CD4-positive, alpha-beta T cell treated with Interleukin-15 for 1 hour (primary cell): ENCODE results near the gene MAST3.
"Not testable (repeated sequence)": the region's sequence is repeated elsewhere in the genome, so short reads cannot be mapped to it uniquely, and the experiment has no call there.

ENCODE experiments used
- DNase-seq: peaks from one replicate; pipeline ENCODE4 v3.0.0-alpha.2; 2020

Gene MAST3

DNA sequence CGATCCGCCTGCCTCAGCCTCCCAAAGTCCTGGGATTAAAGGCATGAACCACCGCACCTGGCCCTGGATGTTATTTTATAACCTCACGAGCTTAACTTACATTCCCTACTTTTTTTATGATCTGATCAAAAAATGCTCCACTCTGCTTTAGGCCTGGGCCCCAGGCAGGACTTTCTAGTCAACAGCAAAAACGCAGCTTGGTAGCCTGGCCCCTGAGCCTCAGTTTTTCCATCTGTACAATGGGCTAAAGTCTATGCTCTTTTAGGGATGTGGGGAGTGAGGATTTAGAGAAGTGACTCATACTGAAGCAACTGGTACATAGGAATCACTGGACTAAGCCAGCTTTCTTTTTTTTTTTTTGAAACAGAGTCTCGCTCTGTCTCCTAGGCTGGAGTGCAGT lies 43.5 kb downstream of the MAST3 start:
- no peak for DNase-seq

- DNase-seq = no peak
Measured at GRCh38 chr19:18143902-18144301, 46.3 kb downstream of the MAST3 start.

GRCh38 chr19:18144361-18144760 lies 46.8 kb downstream of the MAST3 start:
- DNase-seq = no peak

- no peak for DNase-seq
Measured at GRCh38 chr19:18144906-18145305, 47.3 kb downstream of the MAST3 start.

- no peak for DNase-seq
Measured at GRCh38 chr19:18145391-18145999, 47.9 kb downstream of the MAST3 start.

DNA sequence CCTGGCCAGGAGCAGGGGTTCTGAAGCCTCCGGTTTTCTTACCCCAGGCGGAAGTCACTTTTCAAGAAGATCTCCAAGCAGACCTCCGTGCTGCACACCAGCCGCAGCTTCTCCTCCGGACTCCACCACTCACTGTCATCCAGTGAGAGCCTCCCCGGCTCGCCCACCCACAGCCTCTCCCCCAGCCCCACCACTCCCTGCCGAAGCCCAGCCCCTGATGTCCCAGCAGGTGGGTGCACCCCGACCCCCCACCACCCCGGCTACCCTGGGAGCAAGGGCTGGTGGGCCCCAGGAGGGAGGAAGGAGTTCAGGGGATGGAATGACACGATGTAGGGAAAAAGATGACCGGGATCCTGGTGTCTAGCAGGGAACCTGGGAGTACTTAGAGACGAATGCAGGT lies 49.8 kb downstream of the MAST3 start:
- DNase-seq = no peak

DNA sequence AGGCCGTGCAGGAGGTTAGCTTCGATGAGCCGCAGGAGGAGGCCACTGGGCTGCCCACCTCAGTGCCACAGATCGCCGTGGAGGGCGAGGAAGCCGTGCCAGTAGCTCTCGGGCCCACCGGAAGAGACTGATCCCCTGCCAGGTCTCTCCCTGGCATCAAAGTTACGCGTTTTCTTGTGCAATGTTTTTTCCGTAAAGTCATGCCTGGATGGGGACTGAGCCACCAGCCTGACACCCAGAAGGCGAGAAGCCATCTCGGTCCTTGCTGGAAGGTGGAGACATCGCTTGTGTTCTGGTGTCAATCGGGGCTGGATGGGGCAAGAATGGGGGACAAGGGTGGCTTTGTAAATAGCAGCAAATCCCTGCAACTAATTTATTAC lies 52.0 kb downstream of the MAST3 start:
- DNase-seq = no peak

DNA sequence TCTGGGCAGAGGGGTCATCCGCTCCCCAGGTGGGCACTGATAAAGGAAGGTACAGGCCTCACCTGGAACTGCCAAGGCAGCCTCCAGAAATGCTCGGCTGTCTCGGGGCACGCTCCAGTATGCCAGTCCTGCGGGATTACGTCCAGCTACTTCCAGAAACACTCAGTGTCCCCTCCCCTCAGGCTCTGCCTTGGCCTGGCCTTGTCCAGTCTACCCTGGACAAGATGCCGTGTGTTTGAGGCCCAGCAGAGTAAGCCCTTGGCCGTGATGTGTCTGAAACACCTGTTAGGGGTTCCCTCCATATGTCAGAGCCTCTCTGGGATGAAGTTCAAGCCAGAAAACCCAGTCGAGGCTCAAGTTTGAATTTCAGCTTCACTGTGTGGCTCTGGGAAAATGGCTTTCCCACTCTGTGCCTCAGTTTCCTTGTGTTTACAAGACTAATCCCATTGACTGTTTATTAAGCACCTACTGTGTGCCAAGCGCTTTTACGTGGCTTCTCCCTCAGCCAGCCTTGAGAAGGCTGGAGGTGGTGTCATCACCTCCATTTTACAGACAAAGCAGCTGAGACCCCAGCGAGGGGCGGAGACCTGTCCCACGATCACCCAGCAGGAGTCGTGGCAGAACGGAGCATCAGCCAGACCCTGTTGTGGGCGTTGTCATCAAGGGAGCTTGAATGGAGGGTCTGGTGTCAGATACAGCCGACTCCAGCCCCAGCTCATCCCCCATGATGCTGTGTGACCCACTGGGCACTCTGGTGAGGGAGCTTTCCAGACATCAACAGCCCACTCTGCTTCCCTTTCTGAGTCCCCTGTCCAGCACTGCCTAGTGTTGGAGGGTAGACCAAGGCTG lies 53.4 kb downstream of the MAST3 start:
- DNase-seq = no peak

- DNase-seq = peak; percentile 99
Measured at GRCh38 chr19:18152442-18152816, 54.9 kb downstream of the MAST3 start.

DNA sequence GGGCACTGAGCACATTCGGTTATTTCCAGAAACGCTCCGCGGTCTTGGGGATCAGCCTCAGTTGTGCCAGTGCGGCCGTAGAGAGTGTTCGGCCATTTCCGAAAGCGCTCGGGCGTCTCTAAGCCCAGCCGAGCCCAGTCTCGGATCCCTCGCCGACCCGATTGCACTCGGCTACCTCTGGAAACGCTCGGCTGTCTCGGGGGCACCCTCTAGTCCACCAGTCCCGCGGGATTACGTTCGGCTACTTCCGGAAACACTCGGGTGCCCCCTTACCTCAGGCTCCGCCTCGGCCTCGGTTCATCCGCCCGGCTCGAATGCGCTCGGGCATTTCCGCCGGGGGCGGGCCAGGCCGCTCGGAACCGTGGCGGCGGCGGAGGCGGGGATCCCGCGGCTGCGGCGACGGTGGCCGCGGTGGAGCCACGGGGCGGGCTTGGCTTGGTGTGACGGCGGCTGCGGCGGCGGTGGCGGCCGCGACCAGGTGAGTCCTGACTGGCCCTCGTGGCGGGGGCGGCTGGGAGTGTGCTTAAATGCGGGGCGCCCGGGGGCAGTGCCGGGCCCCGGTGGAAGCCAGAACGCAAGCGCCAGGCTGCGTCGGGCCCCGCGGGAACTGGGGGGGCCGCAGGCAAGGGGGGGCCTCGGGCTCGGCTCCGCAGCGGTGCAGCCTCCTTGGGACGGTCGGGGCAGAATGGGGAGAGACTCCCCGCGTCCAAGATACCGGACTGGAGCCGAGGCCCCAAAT lies 55.4 kb downstream of the MAST3 start, which contains the start of gene PIK3R2:
PIK3R2 (plus strand) TSS at position 347 of the 739 bp plus-strand sequence. CDS start 2,717 bp downstream, outside the sequence.
- peak; percentile 99 for DNase-seq

- DNase-seq = no peak
Measured at GRCh38 chr19:18153556-18154134, 56.1 kb downstream of the MAST3 start.

DNA sequence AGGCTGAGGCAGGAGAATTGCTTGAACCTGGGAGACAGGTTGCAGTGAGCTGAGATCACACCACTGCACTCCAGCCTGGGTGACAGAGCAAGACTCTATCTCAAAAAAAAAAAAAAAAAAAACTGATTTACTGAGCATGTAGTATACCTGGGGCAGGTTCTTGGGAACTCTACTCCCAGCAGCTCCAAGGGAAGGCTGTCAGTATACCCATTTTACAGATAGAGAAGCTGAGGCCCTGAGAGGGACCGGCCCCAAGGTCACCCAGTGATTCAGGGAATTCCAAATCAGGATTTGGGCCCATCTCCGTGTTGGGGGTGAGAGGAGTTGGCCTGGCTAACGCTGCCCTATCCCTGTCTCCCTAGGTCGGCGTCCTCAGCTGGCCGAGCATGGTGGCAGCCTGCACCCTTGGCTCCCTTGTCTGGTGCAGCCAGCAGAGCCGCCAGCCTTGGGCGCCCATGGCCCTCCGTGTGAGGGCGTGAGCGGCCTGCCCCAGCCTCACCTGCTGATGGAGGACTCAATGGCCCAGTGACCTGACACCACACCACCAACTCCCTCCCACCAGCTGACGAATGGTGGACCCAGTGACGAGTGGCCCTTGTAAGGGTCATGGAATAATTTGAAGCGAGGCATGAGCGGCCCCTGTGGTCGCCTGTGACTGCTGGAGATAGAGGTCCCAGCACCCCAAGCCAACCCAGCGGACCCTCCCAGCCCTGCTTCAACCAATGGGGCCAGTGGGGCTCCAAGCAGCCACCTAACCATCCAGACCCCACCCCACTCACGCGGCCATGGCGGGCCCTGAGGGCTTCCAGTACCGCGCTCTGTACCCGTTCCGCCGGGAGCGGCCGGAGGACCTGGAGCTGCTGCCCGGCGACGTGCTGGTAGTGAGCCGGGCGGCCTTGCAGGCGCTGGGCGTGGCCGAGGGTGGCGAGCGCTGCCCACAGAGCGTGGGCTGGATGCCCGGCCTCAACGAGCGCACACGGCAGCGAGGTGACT lies 57.8 kb downstream of the MAST3 start:
- no peak for DNase-seq

- DNase-seq = no peak
Measured at GRCh38 chr19:18156268-18156667, 58.7 kb downstream of the MAST3 start.

GRCh38 chr19:18156841-18157464 lies 59.4 kb downstream of the MAST3 start:
- no peak for DNase-seq

DNA sequence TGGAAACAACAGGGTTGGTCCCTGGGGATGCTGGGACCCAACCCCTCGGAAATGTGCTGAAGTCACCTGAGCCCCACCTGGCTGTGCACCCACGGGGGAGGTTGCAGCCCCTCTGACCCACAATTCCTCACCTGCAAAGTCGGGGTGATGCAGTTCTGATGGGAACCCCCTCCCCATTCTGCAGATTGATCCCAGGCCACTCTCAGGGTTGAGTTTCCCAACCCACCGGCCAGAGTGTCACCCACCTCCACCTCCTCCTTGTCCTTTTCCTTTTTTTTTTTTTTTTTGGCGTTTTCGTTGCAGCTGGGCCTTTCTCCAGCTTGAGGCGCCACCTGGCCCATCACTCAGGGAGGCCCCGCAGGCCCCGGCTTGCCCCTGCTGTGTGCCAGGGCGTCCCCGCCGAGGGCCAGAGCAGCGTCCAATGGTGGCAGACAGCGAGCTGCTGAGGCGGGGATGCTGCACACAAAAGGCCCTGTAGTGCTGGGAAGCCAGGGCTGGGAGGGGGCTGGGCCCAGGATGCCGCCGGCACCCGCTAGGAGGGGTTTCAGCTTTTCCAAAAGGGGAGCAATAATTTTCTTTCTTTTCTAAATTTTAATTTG lies 60.0 kb downstream of the MAST3 start:
- DNase-seq = no peak

DNA sequence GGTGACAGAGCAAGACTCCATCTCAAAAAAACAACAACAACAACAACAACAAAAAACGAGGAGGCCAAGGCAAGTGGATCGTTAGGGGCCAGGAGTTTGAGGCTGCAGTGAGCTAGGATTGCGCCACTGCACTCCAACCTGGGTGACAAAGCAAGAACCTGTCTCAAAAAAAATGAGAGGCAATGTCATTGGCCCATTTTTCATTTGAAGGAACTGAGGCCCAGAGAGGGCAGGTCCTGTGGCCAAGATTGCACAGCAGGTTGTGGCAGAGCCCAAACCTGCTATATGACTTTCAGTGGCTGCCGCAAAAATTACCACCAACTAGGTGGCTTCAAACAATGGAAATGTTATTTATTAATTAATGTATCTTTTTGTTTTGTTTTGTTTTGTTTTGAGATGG lies 60.9 kb downstream of the MAST3 start:
- DNase-seq = no peak

GRCh38 chr19:18159059-18159616 lies 61.6 kb downstream of the MAST3 start:
- DNase-seq = not testable (repeated sequence)

DNA sequence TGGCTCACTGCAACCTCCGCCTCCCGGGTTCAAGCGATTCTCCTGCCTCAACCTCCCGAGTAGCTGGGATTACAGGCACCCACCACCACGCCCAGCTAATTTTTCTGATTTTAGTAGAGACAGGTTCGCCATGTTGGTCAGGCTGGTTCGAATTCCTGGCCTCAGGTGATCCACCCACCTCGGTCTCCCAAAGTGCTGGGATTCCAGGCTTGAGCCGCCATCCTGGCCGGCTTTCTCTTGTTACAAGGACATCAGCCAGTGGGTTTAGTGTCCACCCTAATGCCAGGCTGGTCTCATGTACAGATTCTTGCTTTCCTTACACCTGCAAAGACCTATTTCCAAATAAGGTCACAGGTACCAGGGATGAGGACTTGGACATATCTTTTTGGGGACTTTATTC lies 62.2 kb downstream of the MAST3 start:
- no peak for DNase-seq

- DNase-seq = no peak
Measured at GRCh38 chr19:18160493-18160970, 63.0 kb downstream of the MAST3 start.

- DNase-seq = peak; percentile 77
Measured at GRCh38 chr19:18160971-18161635, 63.5 kb downstream of the MAST3 start.
